Stomach smooth muscle (tissue), 2 donors: ENCODE results near the gene EEF2KMT.
"Not testable (repeated sequence)": the region's sequence is repeated elsewhere in the genome, so short reads cannot be mapped to it uniquely, and the experiment has no call there.

Experiments
- H3K27ac ChIP-seq: one replicate; pipeline ENCODE4 v1.7.0; 2013; ENCODE audit warnings: mild to moderate bottlenecking, low read length, inconsistent platforms
- H3K27me3 ChIP-seq, 2 donors: one replicate each; pipeline ENCODE4 v1.7.0; 2013; ENCODE audit warnings: low read length in 2 of 2; ENCODE audit not compliant: insufficient read depth in 2 of 2, control insufficient read depth in 1 of 2
- H3K36me3 ChIP-seq, 2 donors: one replicate each; pipeline ENCODE4 v1.7.0; 2013; ENCODE audit warnings: low read length in 2 of 2; ENCODE audit not compliant: control insufficient read depth in 2 of 2, insufficient read depth in 2 of 2
- H3K4me1 ChIP-seq: one replicate; pipeline ENCODE4 v1.7.0; 2013; ENCODE audit warnings: low read length; ENCODE audit not compliant: control insufficient read depth, insufficient read depth
- H3K4me3 ChIP-seq, 2 donors: one replicate each; pipeline ENCODE4 v1.7.0; 2013; ENCODE audit warnings: low read length in 2 of 2
- H3K9ac ChIP-seq, 2 donors: one replicate each; pipeline ENCODE4 v1.7.0; 2013; ENCODE audit warnings: low read length in 2 of 2, mild to moderate bottlenecking in 1 of 2
- H3K9me3 ChIP-seq, 2 donors: one replicate each; pipeline ENCODE4 v1.7.0; 2013; ENCODE audit warnings: low read length in 2 of 2; ENCODE audit not compliant: control insufficient read depth in 2 of 2
- donor health status: healthy.
- donor health status: Pancreatic carcinoma.

Gene EEF2KMT

DNA sequence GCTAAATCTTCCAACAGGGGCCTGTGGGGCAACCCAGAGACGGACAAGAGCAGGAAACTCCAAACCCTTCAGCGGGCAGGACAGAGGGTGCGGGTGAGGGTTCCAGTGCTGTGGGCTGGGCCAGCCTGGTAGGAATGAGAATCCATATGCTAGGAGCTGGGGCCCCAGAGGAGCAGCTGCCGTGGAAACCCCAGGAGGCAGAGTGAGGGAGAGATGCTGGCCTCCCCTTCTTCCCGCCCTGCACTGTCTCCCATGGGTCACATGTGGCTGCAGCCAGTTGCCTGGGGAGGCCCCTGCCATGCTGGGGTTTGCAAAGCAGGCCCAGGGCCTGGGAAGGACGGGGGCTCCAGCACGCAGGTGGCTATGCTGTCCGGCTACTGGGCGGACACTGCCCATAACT lies 4.5 kb downstream of the EEF2KMT start:
- H3K4me1 ChIP-seq, H3K27ac ChIP-seq, H3K9ac ChIP-seq, H3K4me3 ChIP-seq, H3K36me3 ChIP-seq, H3K27me3 ChIP-seq, H3K9me3 ChIP-seq: not testable (repeated sequence)

- H3K27me3 ChIP-seq, H3K27ac ChIP-seq, H3K4me3 ChIP-seq, H3K36me3 ChIP-seq, H3K4me1 ChIP-seq, H3K9me3 ChIP-seq: not testable (repeated sequence)
- H3K9ac ChIP-seq: peak overlapping the region in 1 of 2 donors; percentile 21
Observed at GRCh38 chr16:5090592-5090991, 7.0 kb downstream of the EEF2KMT start.

- H3K4me3 ChIP-seq, H3K4me1 ChIP-seq, H3K27ac ChIP-seq, H3K27me3 ChIP-seq, H3K9ac ChIP-seq, H3K9me3 ChIP-seq, H3K36me3 ChIP-seq: not testable (repeated sequence)
Observed at GRCh38 chr16:5089911-5090555, 7.6 kb downstream of the EEF2KMT start.

DNA sequence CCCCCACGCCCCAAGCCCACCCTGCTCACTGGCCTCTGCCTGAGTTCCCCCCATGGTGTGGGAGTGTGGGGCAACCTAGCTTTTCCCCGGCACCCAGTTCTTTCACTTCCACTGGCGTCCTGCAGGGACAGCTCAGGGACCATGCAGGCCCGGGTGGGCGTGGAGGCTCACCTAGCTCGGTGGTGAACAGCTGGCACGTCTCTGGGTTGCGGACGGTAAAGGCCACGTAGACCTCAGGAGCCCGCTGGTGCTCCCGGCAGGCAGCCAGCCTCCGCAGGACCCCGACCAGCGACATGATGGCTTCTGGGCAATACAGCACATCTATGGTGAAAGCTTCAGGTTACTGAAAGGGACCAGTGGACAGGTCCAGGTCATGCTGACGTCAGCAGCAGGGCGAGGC lies 8.7 kb downstream of the EEF2KMT start:
- H3K4me1 ChIP-seq, H3K9me3 ChIP-seq, H3K27ac ChIP-seq, H3K4me3 ChIP-seq, H3K27me3 ChIP-seq, H3K36me3 ChIP-seq, H3K9ac ChIP-seq: not testable (repeated sequence)

- H3K4me3 ChIP-seq, H3K36me3 ChIP-seq, H3K9ac ChIP-seq, H3K4me1 ChIP-seq, H3K9me3 ChIP-seq, H3K27ac ChIP-seq, H3K27me3 ChIP-seq: not testable (repeated sequence)
Observed at GRCh38 chr16:5088086-5088790, 9.4 kb downstream of the EEF2KMT start.

DNA sequence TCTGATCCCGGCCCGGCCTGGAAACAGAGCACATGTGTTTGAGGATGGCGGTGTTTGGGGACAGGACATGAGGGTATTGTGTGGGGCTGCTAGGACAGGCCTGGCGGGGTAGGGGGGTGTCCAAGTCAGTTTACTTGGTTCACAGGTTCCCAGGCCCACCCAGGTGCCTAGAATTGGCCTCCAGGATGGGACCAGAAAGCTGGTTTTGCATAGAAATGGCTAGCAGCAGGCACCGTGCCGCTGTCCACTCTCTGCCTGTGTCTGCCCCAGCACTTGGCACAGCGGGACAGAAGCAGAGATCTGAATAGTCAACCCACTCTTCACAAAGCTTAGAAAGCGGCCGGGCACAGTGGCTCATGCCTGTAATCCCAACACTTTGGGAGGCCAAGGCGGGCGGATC lies 11.9 kb downstream of the EEF2KMT start:
- H3K27me3 ChIP-seq, H3K27ac ChIP-seq, H3K36me3 ChIP-seq, H3K4me1 ChIP-seq, H3K9ac ChIP-seq, H3K4me3 ChIP-seq, H3K9me3 ChIP-seq: not testable (repeated sequence)

GRCh38 chr16:5084802-5085201 lies 12.8 kb downstream of the EEF2KMT start:
- not testable (repeated sequence) for H3K4me1 ChIP-seq, H3K36me3 ChIP-seq, H3K27me3 ChIP-seq, H3K9me3 ChIP-seq, H3K27ac ChIP-seq, H3K9ac ChIP-seq, H3K4me3 ChIP-seq

DNA sequence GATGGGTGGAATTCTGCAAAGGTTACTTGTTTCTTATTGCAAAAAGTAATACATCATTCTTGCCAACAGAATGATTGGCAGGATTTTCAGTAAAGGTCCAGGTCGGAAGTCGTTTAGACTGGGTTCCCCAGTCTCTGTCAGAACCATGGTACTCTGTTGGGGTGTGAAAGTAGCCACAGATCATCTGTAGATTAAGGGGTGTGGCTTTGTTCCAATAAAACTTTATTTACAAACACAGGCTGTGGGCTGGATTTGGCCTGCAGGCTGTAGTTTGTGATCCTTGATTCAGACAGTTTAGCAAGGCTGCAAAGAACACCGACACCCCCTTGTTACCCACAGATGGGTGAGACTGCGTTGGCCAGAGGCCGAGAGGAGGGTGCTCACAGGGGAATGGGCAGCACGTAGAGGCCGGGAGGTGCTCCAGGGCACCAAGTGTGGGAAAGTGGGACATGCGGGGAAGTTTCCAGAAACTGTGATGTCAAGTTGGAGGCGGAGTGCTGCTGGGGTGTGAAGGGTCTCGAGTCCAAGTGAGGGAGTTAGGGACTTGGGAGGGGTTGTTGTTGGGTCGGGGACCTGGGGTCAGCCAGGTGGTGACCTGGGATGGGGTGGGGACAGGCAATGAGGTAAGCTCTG lies 13.4 kb downstream of the EEF2KMT start:
- not testable (repeated sequence) for H3K9ac ChIP-seq, H3K4me1 ChIP-seq, H3K9me3 ChIP-seq, H3K27ac ChIP-seq, H3K4me3 ChIP-seq, H3K36me3 ChIP-seq, H3K27me3 ChIP-seq

GRCh38 chr16:5083646-5084045 lies 13.9 kb downstream of the EEF2KMT start:
- H3K9me3 ChIP-seq, H3K36me3 ChIP-seq, H3K4me1 ChIP-seq, H3K9ac ChIP-seq, H3K27me3 ChIP-seq, H3K4me3 ChIP-seq, H3K27ac ChIP-seq: not testable (repeated sequence)

GRCh38 chr16:5080996-5081395 lies 16.6 kb downstream of the EEF2KMT start:
- H3K9me3 ChIP-seq, H3K4me1 ChIP-seq, H3K4me3 ChIP-seq, H3K27me3 ChIP-seq, H3K27ac ChIP-seq, H3K9ac ChIP-seq: not testable (repeated sequence)
- peaks cover 0 to 13% of the 10 kb centered on the region in 2 donors for H3K36me3 ChIP-seq

GRCh38 chr16:5080461-5080860 lies 17.1 kb downstream of the EEF2KMT start:
- H3K27ac ChIP-seq, H3K4me3 ChIP-seq, H3K9ac ChIP-seq, H3K27me3 ChIP-seq, H3K4me1 ChIP-seq, H3K9me3 ChIP-seq: not testable (repeated sequence)
- peaks cover 0 to 18% of the 10 kb centered on the region in 2 donors for H3K36me3 ChIP-seq
